ENCODE data around the gene F2RL3.

The F2RL3 gene

GRCh38 chr19:16903347-16903746 is 14.5 kb downstream of the F2RL3 start:
- Mint-ChIP-seq H3K4me3 (no peak overlapping the region), H3K4me1 (peaks cover 3% of the 10 kb centered on the region), H3K36me3 (ENCODE audit: low read depth) (peaks cover 3% of the 10 kb centered on the region), H3K27ac (no peak overlapping the region), H3K9me3 (no peaks in the 10 kb centered on the region), H3K27me3 (ENCODE audit: low read depth) (peaks cover 4% of the 10 kb centered on the region)
- no peak for TF ChIP-seq CTCF (IDR thresholded peaks at IDR 0.05; ENCODE audit: unreplicated experiment in 3 of 3)

- Mint-ChIP-seq H3K9me3 (no peaks in the 10 kb centered on the region), H3K4me3 (no peak overlapping the region), H3K36me3 (ENCODE audit: low read depth) (peaks cover 3% of the 10 kb centered on the region), H3K27me3 (ENCODE audit: low read depth) (no peaks in the 10 kb centered on the region), H3K27ac (no peak overlapping the region), H3K4me1 (no peaks in the 10 kb centered on the region)
- no peak for TF ChIP-seq CTCF (IDR thresholded peaks at IDR 0.05; ENCODE audit: unreplicated experiment in 3 of 3)
Measured at GRCh38 chr19:16904599-16904998, 15.8 kb downstream of the F2RL3 start.

GRCh38 chr19:16908759-16909158 is 20.0 kb downstream of the F2RL3 start:
- peaks cover 24% of the 10 kb centered on the region for H3K9me3 Mint-ChIP-seq
- H3K36me3 Mint-ChIP-seq (ENCODE audit: low read depth): peaks cover 29% of the 10 kb centered on the region
- H3K4me3 Mint-ChIP-seq: no peak overlapping the region
- H3K4me1 Mint-ChIP-seq: no peaks in the 10 kb centered on the region
- H3K27ac Mint-ChIP-seq: no peak overlapping the region
- TF ChIP-seq CTCF (IDR thresholded peaks at IDR 0.05; ENCODE audit: unreplicated experiment in 3 of 3): no peak
- no peaks in the 10 kb centered on the region for H3K27me3 Mint-ChIP-seq (ENCODE audit: low read depth)

GRCh38 chr19:16911046-16911445 is 22.2 kb downstream of the F2RL3 start:
- Mint-ChIP-seq H3K36me3 (ENCODE audit: low read depth) (peaks cover 46% of the 10 kb centered on the region), H3K4me3 (no peak overlapping the region), H3K9me3 (peaks cover 33% of the 10 kb centered on the region), H3K4me1 (no peaks in the 10 kb centered on the region), H3K27ac (no peak overlapping the region), H3K27me3 (ENCODE audit: low read depth) (no peaks in the 10 kb centered on the region)
- no peak for TF ChIP-seq CTCF (IDR thresholded peaks at IDR 0.05; ENCODE audit: unreplicated experiment in 3 of 3)

- peaks cover 38% of the 10 kb centered on the region for H3K9me3 Mint-ChIP-seq
- H3K4me3 Mint-ChIP-seq: no peak overlapping the region
- H3K27ac Mint-ChIP-seq: no peak overlapping the region
- H3K27me3 Mint-ChIP-seq (ENCODE audit: low read depth): no peaks in the 10 kb centered on the region
- TF ChIP-seq CTCF (IDR thresholded peaks at IDR 0.05; ENCODE audit: unreplicated experiment in 3 of 3): no peak
- H3K4me1 Mint-ChIP-seq: no peaks in the 10 kb centered on the region
- peaks cover 53% of the 10 kb centered on the region for H3K36me3 Mint-ChIP-seq (ENCODE audit: low read depth)
Measured at GRCh38 chr19:16912780-16913179, 24.0 kb downstream of the F2RL3 start.

GRCh38 chr19:16914421-16914820 is 25.6 kb downstream of the F2RL3 start:
- Mint-ChIP-seq H3K27ac (no peak overlapping the region), H3K4me3 (no peak overlapping the region), H3K9me3 (peaks cover 43% of the 10 kb centered on the region), H3K36me3 (ENCODE audit: low read depth) (peaks cover 63% of the 10 kb centered on the region), H3K27me3 (ENCODE audit: low read depth) (no peaks in the 10 kb centered on the region), H3K4me1 (no peaks in the 10 kb centered on the region)
- TF ChIP-seq CTCF (IDR thresholded peaks at IDR 0.05; ENCODE audit: unreplicated experiment in 3 of 3): no peak
